Stimulated activated CD4-positive, alpha-beta T cell treated with anti-CD3 and anti-CD28 coated beads, Interleukin-4, amount 100 ng/mL, for 4 hours (primary cell): ENCODE results near the gene SLC29A1.
A peak's percentile ranks its signal among the peaks of the same experiment; 100 is the strongest.
"Not testable (repeated sequence)": the region's sequence is repeated elsewhere in the genome, so short reads cannot be mapped to it uniquely, and the experiment has no call there.

Experiments
- DNase-seq, 2 experiments: peaks; one replicate each; pipeline ENCODE4 v3.0.0-alpha.2; 2020

Gene SLC29A1

DNA sequence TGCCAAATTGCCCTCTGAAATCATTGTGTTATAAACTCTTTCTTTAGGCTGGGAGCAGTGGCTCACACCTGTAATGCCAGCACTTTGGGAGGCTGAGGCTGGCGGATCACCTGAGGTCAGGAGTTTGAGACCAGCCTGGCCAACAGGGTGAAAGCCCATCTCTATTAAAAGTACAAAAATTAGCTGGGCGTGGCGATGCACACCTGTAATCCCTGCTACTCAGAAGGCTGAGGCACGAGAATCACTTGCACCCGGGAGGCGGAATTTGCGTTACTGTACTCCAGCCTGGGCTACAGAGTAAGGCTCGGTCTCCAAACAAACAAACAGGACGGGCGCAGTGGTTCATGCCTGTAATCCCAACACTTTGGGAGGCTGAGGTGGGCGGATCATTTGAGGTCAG lies 27.0 kb upstream of the SLC29A1 start:
- not testable (repeated sequence) for DNase-seq

DNA sequence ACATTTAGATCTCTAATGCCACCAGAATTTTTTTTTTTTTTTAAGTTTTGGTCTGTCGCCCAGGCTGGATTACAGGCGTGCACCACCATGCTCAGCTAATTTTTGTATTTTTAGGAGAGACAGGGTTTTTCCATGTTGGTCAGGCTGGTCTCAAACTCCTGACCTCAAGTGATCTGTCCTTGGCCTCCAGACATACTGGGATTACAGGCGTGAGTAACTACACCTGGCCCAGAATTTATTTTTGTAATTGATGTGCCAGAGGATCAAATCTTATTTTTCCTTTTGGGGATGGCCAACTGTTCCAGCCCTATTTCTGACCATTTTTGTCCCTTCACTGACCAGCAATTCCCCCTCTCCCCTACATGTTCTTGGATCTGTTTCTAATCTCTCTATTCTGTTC lies 24.7 kb upstream of the SLC29A1 start:
- no peak for DNase-seq

GRCh38 chr6:44199883-44200282 lies 23.5 kb upstream of the SLC29A1 start:
- no peak for DNase-seq

GRCh38 chr6:44201200-44201599 lies 22.2 kb upstream of the SLC29A1 start:
- DNase-seq, result no peak

GRCh38 chr6:44201638-44202303 lies 21.6 kb upstream of the SLC29A1 start:
- DNase-seq, result no peak

GRCh38 chr6:44202332-44202971 lies 20.9 kb upstream of the SLC29A1 start:
- DNase-seq, result no peak

DNA sequence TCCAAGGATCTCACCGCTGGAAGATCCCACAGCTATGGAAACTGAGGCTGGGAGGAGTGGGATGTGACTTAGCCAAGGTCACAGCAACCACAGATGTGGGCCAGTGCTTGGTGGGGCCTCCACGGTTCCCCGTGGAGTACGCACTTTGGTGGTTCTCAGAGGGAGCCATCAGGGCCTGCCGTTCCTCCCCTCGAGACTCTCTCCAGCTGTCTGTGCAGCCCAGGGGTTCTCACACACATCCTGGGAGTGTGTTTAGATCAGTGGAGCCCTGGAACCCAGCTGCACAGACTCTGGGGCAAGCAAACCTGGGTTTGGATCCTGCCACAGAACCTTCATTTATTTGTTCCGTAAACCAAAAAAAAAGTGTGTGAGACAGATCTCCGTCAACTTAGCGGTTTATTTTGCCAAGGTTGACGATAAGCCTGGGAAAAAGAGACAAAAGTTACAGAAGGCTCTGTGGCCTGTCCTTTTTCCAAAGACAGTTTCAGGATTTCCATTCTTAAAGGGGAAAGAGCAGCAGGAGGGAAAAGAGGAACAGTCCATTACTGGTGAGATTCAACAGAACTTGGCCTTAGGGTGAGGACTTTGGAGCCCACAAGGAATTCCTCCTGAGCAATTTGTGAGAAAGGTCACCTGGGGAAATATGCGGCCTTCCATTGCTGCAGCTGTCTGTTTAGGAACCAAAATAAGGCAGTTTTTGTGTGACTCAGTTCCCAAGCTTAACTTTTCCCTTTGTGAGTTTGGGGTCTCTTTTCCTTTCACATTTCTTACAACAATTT lies 20.2 kb upstream of the SLC29A1 start:
- no peak for DNase-seq

DNA sequence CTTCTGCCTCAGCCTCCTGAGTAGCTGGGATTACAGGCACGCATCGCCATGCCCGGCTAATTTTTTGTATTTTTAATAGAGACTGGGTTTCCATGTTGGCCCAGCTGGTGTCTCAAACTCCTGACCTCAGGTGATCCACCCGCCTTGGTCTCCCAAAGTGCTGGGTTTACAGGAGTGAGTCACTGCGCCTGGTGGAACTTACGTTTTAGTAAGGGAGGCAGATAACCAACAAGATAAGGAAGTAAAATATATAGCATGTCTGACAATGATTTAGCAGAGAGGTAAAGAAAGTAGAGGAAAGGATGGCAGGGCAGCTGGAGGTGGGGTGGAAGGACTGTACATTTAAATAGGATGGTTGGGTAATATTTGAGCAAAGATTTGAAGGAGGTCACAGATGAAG lies 19.4 kb upstream of the SLC29A1 start:
- DNase-seq, result no peak

GRCh38 chr6:44207966-44208365 lies 15.4 kb upstream of the SLC29A1 start:
- no peak for DNase-seq

DNA sequence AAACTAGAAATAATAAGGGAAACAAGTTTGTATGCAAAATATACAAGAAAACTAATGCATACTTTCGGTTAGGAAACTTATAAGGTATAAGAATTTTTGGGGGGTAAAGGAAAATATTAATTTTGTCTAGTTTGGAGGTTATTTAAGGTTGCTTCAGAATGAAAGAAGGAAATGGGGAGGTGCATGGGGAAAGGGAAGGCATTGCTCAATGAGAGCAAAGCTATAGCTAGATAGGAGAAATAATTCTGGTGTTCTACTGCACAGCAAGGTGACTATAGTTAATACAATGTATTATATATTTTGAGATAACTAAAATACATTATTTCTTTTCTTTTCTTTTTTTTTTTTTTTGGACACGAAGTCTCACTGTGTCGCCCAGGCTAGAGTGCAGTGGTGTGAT lies 12.1 kb upstream of the SLC29A1 start:
- DNase-seq, result no peak

DNA sequence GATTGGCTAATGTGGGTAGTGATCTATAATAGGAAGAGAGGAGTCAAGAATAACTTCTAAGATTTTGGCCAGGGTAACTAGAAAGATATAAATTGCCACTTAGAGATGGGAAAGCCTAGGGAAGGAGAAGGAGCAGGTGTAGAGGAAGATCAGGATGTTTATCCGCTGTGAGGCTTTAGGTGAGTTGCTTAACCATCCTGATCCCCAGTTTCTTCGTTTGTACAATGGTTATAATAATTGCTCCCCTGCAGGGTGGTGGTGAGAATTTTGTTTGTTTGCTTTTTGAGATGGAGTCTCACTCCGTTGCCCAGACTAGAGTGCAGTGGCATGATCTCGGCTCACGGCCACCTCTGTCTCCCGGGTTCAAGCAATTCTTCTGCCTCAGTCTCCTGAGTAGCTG lies 9.1 kb upstream of the SLC29A1 start:
- no peak for DNase-seq

DNA sequence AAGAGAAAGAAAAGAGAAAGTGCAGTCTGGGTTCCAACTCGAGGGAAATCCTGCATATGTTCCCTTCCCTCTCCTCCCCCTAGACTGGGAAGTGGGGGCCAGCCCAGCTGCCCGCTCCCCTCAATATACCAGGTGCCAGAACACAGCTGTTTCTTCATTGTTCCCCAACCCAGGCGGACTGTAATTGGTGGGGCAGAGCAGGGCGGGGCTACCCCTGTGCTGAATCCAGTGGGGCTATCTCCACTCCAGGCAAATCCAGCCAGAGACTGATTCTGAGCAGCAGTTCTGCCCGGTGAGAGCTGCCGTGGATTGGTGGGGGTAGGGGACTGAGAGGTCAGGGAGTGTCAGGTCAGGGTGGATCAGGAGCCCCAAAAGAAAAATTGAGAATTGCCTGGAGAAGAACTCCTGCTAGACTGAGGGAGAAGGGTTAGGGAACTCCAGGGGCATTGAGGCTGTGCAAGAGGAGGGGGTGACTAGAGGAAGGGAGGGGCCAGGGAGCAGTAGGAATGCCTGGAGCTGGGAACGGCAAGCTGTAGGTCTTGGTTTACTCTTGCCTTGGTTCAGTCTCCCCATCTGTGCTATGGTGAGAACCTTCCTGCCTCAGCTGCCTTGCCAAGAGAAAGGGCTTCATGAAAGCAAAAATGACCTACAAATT lies 6.6 kb upstream of the SLC29A1 start, which contains the start of gene MYMX:
Gene MYMX, plus strand, starts transcription at position 250 of the 655 bp plus-strand sequence. CDS start 546 bp downstream, outside the sequence.
- no peak for DNase-seq

GRCh38 chr6:44217332-44218143 lies 5.9 kb upstream of the SLC29A1 start:
- DNase-seq, result no peak

- peak in 1 of 2 experiments; percentile 16 for DNase-seq
Measured at GRCh38 chr6:44219053-44219814, 4.2 kb upstream of the SLC29A1 start.

- no peak for DNase-seq
Measured at GRCh38 chr6:44219815-44220784, 3.3 kb upstream of the SLC29A1 start.

GRCh38 chr6:44220913-44221290 lies 2.5 kb upstream of the SLC29A1 start:
- DNase-seq, result no peak

DNA sequence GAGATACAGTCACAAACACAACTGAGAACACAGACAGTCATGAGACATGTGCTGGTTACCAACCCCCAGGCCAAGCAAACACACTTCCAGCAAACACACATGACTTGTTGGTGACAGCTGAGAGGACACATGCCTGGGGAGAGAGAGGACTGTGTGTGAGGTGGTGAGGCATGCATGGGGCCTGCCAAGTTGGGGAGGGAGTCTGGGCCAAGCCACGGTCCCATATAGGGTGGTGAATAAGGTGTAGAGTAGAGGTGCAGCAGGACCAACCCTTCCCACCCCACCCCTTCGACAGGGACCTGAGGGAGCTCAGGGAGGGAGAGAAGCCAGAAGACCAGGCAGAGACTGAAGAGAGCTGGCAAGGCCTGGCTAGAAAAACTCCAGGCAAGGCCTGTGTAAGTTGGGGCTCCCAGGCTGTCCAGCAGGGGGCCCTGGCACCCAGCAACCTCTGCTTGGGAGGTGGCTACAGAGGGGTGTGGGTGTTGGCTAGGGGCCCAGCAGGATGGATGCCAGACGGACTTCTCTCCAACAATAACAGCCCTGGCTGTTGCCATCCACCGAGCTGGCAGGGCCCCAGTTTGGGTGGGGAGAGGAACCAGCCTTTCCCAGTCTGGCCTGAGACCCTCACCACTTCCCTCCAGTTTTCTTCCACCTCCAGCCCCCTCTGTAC lies 2.0 kb upstream of the SLC29A1 start:
- DNase-seq, result peak; percentile 58 to 59

DNA sequence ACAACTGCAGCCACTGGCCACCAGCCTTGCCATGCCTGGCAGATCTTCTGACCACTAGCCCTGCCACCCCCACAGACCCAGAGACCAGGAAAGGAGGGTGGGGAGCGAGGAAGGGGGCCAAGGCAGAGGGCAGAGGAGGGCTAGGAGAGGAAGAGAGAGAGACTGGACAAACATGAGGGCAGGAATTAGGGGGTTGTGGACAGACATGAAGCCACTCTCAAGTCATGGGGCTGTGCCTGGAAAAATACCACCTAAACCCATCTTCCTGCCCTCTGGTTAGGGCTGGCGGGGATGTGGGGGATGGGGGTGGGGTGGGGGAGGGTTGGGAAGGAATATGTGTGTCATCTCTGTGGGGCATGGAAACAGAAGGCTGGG lies 1.4 kb upstream of the SLC29A1 start:
- no peak for DNase-seq

DNA sequence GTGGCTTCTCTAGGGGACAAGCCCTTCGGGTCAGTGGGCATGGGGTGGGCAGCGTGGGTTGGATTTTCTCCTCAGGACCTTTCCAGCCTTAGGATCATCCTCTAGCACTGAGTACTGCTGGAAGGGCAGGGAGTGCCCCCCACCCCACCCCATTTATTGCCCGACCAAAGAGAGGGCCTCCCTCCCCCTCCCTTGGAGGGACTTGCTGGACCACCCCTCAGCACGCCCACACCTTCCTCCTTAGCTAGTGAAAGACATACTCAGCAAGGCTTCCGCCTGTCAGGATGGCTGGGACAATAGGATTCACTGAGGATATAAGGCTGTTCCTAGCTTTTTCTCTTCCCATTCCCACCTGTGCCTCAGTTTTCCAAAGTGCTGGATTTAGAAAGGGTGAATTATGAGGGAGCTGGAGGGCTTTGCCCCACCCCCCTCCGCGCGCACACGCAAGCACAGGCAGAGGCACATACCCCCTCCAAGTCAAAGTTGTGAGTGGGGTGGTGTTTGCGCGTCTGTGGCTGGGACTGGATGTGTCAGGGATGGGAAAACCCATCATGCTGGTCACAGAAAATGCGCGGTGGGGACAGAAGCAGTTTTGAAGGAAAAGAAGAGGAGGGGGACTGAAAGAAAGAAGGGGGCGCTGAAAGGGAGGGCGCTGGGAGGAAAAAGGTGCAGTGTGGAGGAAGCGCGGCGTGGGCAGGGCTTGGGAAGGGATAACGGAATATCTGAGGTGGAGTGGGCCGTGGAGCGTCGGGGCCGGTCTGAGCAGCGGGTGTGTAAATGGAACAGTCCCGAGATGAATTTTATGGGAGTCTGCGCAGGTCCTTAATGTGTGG lies 693 bp upstream of the SLC29A1 start:
- DNase-seq, result peak in 1 of 2 experiments; percentile 10
